ENCODE measurements around the gene PALLD.

PALLD gene

DNA sequence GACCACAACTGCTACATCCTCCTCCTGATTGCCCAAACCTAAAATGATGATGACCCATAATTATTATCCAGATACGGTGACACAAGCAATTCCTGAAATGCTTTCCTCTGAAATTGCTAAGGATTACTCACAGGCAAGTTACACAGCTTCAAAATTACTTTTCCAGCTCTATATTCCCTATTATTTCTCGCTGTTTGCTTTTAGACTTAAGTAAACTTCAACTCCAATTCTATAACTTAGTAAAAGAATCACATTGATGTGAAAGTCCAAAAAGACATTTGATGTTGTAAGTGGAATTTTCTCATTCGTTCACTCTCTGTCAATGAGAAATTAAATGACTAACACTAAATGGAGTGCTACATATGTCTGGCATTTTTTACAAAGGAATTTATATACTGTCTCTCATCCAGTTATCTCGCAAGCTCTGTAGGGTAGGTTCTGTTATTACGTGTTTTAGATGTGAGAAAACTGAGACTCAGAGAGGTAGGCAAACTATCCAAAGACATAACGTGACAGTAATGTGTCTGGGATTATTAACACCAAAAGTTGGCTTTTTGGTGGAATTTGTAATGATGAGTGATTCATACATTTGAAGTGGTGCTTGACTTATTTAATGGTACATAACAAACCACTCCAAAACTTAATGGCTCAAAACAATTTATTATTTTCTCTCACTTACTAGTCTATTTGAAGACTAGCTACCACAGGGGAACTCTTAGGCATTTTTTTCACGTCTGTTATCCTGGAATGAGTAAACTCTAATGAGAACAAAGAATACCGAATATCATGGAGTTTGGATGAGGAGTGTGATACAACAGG is 31.5 kb downstream of the PALLD start:
- DNase-seq = no peak

DNA sequence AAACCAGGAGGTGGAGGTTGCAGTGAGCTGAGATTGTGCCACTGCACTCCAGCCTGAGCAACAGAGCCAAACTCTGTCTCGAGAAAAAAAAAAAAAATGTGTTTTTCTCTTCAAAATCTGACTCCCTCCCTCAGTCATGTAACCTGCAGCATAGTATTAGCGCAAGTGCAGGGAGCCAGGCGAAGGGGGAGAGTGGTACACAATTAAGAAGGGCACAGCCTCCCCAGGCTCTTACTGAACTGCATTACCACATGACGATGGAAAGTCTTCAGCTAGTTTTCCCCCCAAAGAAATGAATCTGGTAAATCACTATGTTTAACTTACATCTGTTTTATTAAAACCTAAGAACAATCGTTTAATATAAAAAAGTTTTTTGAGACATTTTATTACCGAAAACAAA is 32.4 kb downstream of the PALLD start:
- no peak for DNase-seq

DNA sequence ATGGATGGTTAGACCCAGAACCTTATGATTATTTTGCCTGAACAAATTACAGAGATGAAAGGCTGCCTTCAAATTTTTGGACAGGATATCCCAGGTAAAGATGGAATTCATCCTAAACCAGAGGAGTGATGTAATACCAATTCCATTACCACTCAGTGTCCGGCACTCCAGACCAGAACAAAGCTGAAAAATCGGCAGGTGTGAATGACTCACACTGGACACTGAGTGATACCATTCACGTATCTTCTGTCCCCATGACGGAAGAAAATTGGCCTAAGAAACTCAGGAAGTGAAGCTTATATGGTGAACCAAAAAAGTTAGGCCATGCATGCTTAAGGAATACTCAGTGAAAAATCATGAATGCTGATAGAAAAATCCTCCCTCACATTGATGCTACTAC is 34.5 kb downstream of the PALLD start:
- no peak for DNase-seq

DNA sequence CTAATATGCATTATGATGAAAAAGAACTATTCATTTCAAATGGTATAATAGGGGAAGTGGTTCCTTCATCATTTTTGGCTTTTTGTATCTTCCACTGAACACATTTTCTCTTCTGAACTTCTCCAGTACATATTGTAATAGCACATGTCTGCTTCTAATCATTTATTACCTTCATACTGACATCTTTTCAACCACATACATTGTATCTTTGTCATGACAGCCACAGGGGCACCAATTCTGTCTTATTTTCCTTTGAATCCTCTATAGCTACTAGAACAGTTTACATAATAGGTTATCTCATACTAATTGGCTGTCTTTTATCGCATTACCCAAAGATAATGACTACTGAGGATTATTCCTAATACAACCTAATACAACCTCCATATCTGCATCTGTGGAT is 37.7 kb downstream of the PALLD start:
- no peak for DNase-seq

DNA sequence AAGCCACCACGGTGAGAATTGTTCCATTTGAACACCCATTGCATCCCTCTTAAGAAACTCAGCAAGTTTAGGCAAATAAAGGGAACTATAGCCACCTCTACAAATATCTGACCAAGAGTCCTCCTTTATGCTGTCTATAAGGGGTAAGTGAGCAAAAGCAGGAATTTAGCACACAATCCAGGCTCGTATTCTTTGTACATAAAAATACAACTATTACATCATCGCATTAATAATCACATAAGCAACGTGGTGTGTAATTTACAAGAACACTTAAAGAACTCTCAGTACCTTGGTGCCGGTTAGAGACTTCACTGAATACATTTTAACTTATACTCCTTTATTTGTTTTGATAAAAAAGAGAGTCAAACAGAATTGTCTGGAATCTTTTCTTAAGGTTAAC is 38.8 kb downstream of the PALLD start:
- no peak for DNase-seq

DNA sequence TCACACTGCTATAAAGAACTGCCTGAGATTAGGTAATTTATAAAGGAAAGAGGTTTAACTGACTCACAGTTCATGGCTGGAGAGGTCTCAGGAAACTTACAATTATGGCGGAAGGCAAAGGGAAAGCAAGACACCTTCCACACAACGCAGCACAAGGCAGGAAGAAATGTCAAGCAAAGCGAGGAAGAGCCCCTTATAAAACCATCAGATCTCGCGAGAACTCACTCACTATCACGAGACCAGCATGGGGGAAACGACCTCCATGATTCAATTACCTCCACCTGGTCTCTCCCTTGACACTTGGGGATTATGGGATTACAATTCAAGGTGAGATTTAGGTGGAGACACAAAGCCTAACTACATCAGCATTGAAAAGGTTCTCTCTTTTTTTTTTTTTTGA is 39.6 kb downstream of the PALLD start:
- no peak for DNase-seq

DNA sequence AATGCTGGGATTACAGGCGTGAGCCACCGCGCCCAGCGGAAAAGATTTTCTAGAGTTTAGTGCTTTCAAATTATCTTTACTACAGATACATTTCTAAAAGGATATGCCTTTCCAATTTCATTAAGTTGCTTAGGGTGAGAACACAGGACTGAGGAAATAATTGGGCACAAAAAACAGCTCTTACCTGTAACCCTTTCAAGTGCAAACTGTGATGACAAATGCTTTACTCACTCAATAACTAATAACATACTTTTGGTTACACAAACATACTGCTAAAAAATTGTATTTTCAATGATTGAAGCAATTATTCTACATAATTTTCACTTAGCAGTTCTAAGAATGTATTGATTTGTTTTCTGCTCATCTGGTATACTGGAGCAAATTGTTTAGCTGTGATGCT is 40.2 kb downstream of the PALLD start:
- no peak for DNase-seq

DNA sequence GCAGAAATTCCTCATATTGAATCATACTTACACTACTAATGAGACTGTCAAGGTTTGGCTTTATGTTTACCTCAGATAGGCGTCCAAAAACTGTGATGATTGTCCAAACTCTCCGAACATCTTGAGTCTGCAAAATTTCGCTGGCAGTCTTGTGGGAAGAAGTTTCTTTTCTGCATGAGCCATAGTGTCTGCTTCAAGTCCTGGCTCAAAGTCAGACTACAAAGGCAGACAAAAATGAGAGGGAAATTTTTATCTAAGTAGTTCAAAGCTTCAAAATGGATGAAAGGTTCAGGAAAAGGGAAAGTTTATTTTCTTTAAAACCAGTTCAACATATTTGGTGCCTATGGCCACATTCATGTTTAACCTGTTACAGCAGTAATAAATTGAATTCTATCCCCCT is 40.7 kb downstream of the PALLD start:
- DNase-seq = no peak

DNA sequence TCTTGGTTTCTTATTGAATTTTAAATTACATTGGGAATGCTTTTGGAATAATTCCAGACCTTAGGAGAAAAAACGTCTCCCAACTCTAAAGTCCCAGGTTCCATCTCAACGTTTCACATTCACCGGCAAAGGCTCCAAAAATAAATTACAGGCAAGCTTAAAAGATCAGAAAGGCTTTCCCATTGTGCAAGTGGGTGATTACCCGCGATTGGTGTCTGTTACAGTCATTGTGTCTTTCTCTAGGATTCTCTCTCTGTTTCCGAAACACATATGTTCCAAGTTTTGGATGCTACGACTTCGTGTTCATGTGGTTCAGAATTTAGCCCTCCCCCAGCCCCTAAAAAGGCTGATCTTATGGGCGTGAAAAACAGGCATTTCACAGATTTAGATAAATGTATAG is 41.8 kb downstream of the PALLD start:
- DNase-seq = no peak

DNA sequence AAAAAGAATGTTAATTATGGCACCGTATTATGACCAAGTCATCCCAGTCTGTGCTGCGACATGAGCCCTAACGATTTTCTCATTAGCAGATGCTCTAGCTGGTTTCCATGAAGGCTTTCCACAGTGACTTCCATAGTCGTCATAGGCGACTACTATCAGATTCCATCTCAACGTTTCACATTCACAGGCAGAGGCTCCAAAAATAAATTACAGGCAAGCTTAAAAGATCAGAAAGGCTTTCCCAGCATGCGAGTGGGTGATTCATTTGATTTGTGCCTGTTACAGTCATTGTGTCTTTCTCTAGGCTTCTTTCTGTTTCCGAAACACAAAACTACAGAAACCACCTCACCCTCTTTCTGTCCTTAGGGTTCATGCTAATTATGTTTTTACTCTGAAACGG is 43.2 kb downstream of the PALLD start:
- DNase-seq = no peak

DNA sequence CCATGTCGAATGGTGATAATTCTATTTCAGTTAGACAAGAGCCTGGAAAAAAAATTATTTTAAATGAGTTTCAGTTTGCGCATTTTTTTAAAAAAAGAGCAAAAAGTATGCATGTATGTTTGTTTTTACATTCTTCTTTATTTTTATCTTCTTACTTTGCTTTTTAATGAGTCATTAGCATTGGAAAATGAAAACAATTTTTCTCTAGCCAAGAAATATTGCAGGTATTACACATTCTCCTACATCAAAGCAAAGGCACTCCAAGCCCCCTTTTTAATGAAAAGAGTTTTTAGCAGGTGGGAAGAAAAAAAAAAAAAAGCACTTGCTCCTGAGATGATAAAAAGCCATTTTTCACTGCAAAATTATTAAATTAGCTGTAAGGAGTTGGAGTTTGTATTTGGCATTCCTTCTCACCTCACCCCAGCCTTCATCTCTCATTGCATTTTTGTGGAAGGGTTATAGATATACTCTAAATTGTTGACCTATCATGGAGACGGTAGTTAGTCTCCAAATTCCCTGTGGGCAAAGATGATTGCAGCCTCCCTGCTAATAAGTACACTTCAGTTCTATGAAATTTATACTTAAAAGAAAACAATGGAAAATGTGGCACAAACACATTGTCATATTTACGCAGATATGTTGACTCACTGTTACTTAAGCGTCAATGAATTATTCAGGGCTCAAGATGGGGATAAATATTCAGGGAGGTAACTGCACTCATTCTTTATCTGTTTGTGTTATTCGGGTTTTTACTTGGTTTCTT is 43.8 kb downstream of the PALLD start:
- no peak for DNase-seq

DNA sequence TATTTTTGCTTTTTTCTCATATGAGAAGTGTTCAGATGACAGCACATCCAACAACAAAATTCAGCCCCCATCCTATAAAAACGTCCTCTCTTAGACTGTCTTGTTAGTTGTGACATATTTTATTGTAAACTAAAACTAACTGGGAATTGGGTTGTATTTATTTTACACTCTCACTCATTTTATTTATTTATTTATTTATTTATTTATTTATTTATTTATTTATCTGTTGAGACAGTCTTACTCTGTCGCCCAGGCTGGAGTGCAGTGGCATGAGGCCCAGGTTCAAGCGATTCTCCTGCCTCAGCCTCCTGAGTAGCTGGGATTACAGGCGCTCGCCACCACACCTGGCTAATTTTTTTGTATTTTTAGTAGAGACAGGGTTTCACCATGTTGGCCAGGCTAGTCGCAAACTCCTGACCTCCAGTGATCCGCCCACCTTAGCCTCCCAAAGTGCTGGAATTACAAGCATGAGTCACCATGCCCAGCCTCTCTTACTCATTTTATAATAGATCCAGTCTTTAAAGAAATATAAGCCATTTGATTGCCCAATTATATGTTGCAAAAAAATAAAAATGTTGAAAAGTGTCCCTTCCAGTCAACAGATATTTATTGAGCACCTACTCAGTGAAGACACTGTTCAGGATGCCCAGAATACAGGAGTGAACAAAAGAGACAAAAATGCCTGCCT is 44.6 kb downstream of the PALLD start:
- DNase-seq = no peak

DNA sequence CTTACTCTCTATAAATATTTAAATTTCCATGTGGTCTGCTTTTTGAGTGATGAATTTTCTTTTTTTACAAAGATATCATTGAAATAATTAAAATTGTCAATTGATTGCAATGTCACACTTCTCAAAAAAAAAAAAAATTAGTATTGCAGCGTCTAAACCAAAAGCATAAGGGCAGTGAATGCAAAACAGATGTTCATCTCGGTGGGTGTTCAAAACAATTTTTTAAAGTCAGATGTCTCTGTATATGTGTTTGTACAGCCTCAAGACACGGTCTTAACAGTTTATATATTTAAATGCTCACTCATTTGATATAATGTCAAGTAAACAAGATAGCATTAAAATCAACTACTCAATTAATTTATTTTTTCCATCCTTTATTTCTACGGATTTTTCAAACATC is 52.3 kb downstream of the PALLD start:
- no peak for DNase-seq

DNA sequence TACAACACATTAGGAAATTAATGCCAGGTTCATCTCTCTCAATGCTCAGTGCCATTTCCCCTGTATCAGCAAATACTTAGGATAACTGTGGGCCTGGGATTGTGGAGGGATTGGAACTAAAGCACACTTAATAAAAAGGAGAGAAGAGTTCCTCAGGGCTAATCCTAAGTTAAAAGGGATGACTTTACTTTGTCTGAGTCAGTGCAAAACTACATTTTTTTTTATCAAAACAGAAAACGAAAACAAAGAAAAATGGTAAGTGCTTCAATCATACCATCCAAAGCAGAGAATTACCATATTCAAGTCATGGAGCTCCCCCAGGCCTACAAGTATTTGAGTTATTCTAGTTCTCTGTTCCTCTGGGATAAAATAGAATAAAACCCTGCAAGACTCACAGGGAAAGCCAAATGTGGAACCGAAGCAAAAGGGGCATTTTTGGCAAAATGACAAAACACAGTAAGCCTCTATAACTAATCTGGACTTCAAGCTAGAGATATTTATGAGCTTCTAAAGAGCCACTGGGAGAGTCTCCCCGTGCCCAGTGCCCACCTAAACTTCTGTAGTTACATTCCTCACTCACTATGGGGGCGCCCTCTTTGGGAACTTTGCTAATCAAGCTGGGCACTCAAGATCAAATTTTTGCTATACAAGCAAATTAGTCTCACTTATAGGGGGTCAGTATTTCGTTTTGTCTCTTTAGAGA is 53.4 kb downstream of the PALLD start:
- DNase-seq = no peak

DNA sequence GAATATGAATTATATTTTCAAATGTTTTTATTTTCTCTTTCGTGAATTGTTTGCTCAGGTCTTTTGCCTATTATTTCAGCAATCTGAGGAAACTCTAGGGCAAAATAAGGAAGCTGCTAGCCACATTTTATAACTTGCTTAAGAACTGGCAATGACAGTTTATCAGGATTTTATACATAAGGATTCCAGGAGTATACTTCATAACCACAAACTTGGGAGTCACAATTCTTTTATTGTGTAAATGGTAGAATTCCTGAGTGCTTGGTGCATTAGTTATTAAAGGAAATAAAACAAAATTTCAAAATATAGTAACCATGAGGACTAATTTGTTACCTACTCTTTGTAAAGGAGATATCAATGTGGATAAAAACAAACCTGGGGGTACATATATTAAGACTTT is 54.4 kb downstream of the PALLD start:
- DNase-seq = no peak

DNA sequence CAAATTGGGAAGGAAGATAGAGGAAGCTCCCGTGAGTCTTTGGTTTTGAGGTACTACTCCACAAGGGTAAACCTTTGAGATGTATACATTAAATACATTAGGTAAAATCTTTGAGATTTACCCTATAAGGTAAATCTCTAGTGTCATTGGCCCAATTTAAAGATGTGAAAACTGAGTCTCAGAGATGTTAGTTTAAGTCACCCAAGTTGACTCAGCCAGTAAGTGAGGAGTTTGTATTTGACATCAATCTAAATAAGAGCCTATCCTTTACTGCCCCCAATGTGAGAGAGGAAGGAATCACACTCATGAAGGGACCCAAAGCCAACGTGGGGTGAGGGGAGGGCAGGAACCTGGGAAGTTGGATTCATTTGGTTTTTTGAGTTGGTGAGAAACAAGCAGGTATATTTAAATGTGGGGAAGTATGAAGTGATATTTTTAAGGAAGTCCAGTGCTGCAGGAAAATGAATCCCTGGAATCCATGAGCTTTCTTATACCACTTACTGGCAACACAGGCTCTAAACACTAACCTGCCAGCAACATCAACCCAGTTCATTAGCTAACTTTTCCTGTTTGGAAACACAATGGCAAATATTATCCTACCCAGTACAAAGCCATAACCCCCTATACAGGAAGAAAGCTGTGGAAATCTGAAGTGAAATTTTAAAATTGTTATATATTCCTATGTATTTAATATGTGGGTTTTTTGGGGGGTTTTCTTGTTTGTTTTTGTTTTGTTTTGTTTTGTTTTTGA is 55.3 kb downstream of the PALLD start:
- DNase-seq = no peak

DNA sequence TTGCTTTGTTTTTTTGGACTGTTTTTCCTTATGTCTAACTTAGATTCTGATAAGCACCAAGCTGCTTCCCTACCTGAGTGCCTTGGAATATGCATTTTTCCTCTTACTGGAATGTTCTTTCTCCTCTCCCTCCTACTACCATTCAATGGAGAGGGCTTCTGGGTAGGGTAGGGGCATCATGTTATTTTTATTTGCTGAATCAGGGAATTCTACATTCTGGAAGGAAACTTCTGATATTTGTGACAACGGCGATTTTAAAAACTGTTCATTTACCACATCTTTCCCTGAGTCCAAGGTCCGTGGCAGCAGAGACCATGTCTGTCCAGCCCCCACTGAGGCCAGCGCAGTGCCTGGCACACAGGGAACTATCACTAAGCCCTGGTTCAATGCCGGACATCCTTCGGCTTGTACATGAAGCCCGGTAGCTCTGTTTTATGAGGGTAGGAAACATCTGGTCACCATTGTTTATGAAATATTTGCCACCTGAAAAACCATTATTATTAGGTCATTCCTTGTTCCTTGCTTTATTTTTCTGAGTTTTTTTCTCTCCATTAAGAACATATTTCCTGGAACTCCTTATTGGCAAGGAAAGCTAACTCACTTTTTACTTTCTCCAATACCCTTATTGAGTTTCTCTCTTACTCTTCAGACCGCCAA is 57.0 kb downstream of the PALLD start:
- no peak for DNase-seq

DNA sequence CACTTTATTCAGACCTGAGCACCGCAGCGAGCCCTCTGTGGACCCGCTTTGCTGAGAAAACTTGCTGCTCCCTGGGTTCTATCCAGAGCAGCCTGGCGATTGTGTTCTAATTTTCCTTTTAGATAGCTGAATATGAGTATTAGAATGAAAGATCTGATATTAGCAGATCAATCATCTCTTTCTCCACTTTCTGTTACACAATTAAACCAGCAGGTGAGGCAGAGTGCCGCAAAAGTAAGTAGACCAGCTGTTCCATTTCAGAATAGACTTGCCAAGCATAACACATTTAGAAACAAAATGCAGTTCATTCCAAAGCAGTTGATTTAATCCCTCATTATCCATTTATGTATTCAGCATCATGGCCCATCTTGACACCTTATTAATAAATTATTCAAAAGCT is 58.6 kb downstream of the PALLD start:
- no peak for DNase-seq

DNA sequence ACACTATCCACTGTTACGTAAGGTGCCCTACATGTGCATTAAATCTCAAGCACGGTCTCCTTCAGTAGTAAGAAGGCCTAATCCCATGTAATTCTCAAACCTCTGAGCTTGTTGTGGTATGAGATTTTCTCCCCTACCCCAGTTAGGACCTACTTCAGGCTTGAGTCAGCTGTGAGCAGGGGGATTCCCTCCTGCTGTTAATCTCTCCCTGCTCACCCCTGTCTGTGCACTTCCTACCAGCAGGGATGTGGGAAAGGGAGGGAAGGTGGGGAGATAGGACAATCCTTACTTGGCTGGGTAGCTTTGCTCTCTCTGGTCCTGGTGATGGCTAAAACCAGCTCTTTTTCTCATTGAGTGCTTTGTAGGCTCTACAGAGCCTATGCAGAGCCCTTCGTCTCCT is 60.8 kb downstream of the PALLD start:
- DNase-seq = no peak

DNA sequence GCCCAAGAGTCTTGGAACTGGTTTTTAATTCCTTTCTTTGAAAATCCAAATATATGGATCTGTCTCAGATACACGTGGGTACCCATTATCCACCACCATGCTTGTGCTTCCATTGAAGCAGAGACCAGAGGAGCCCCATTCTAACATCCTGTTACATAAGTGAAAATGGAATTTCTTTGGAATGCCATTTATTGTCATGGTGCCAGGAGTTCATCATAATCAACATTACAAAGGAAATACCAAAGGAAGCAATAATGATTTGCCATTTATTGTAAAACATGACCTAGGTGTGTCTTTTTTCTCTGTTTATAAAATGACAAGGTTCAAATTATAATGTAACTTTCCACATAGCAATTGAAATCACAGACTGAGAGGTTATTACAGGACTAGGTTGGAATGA is 61.7 kb downstream of the PALLD start:
- DNase-seq = no peak

DNA sequence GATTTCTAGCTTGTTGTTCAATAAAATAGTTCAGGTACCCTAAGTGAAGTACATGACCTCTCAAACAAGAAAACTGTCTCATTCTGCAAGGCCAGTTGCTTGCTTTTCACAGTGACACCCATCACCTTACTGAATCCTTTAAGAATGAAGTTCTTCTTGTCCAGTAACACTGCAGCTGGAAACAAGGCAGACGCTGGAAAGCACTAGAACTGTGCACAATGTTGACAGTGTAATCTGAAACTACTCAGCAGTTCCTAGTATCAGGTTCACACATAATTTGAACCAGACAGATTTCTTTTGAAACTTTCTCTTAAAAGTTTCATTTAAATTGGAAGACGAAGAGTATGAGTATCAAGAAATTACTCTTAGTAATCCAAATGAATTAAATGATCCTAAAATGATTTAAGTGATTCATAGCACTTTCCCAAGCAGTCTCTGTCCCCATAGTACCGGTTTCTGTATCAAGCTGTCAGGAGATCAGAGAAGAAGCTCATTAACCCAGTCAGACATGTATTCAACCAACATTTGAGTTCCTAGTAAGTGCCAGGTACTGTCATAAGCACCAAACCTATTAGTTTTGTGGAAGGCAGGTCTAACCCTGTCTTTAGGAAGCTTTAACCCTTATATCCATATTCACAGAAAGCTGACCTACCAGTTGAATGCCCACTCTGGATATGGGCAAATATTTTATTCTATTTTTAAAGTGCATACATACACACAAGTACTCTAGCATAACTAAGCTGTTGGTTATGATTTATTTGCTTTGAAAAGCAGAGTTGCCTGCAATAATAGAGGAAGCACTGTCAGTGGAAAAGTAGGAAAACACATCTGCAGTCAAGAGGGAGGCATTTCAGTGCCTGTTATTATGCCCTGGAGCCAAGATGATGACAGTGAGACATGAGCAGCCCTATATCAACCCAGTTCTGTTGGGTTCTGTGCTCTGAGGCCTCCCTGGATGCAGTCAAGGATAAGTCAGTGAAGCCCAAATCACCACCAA is 63.6 kb downstream of the PALLD start:
- DNase-seq = no peak

Data from activated T-cell treated with anti-CD3 and anti-CD28 coated beads for 4 hours (primary cell).